HL-60 (cell line): ENCODE measurements around the gene HOXA11.
A peak's percentile ranks its signal among the peaks of the same experiment; 100 is the strongest.

Source experiments
- DNase-seq, 2 experiments: peaks; one replicate each; pipeline ENCODE4 v3.0.0-alpha.2; 2010 to 2020; ENCODE audit warnings: low read depth in 1 of 2, low spot score in 1 of 2
- H3K27ac ChIP-seq: fragments of 250-450 bp; sonication (Bioruptor Pico); replicated peaks from 2 replicates; pipeline ENCODE4 v1.5.1; 2020; ENCODE audit warnings: mild to moderate bottlenecking, moderate library complexity
- H3K27me3 ChIP-seq: fragments of 250-450 bp; sonication (Bioruptor Pico); 2 replicates; pipeline ENCODE4 v1.5.1; 2021; ENCODE audit warnings: mild to moderate bottlenecking, moderate library complexity; ENCODE audit not compliant: insufficient read depth, poor library complexity, severe bottlenecking
- H3K4me3 ChIP-seq: replicated peaks from 2 replicates; pipeline ENCODE4 v1.5.1; 2011; ENCODE audit warnings: mild to moderate bottlenecking, control low read depth, low read length; ENCODE audit not compliant: insufficient read depth
- CTCF ChIP-seq: IDR thresholded peaks from one replicate; pipeline ENCODE4 v1.5.1; 2011; ENCODE audit warnings: low read length, control low read depth, inconsistent platforms; ENCODE audit not compliant: insufficient read depth
- GABPA ChIP-seq: IDR thresholded peaks from 2 replicates; pipeline ENCODE4 v1.6.1; 2012; ENCODE audit warnings: low read depth
- POLR2AphosphoS5 ChIP-seq: IDR thresholded peaks from 2 replicates; pipeline ENCODE4 v1.6.1; 2012; ENCODE audit warnings: low read depth
- REST ChIP-seq: IDR thresholded peaks from 2 replicates; pipeline ENCODE4 v1.6.1; 2012; ENCODE audit warnings: low read depth; ENCODE audit not compliant: insufficient replicate concordance
- SPI1 ChIP-seq: IDR thresholded peaks from 2 replicates; pipeline ENCODE4 v1.6.1; 2012; ENCODE audit warnings: low read depth, mild to moderate bottlenecking, borderline replicate concordance

HOXA11 gene

GRCh38 chr7:27173511-27173955, 11.5 kb downstream of the HOXA11 start:
- Histone ChIP-seq H3K4me3 (peak overlapping the region; percentile 40), H3K27ac (no peak overlapping the region), H3K27me3 (peaks cover 61% of the 10 kb centered on the region)
- TF ChIP-seq REST (peak; percentile 12), GABPA (no peak), CTCF (no peak), SPI1 (no peak), POLR2AphosphoS5 (peak; percentile 38; the same call in 1 of the 2 replicates)
- DNase-seq = peak in 1 of 2 experiments; percentile 60

- TF ChIP-seq SPI1 (no peak), POLR2AphosphoS5 (no peak), REST (no peak)
- H3K4me3 ChIP-seq = peak overlapping the region; percentile 40; the same call in 1 of the 2 replicates
- DNase-seq = no peak
- no peak overlapping the region for H3K27ac ChIP-seq
- peaks cover 67% of the 10 kb centered on the region for H3K27me3 ChIP-seq
Measured at GRCh38 chr7:27172823-27173510, 12.1 kb downstream of the HOXA11 start.

GRCh38 chr7:27172315-27172774, 12.7 kb downstream of the HOXA11 start:
- DNase-seq = no peak
- peaks cover 71% of the 10 kb centered on the region for H3K27me3 ChIP-seq
- no peak overlapping the region for H3K4me3 ChIP-seq
- TF ChIP-seq REST = no peak
- TF ChIP-seq GABPA = no peak
- no peak for TF ChIP-seq CTCF
- no peak for TF ChIP-seq SPI1
- no peak for TF ChIP-seq POLR2AphosphoS5
- H3K27ac ChIP-seq = no peak overlapping the region
